Esophagus muscularis mucosa (tissue), 4 donors: ENCODE results near the gene PSMD13. TPM values are rescaled to one million over a fixed set of nuclear protein-coding genes. Genes with fewer than 3 reads are reported as not detected.
A peak's percentile ranks its signal among the peaks of the same experiment; 100 is the strongest.
"Not testable (repeated sequence)": the region's sequence is repeated elsewhere in the genome, so short reads cannot be mapped to it uniquely, and the experiment has no call there.

Experiments
- DNase-seq: peaks from one replicate; pipeline ENCODE4 v3.0.0-alpha.2; 2017; ENCODE audit errors: extremely low spot score
- H3K27ac ChIP-seq, 4 donors: fragments of 200-600 bp; sonication (generic); replicated peaks in 1 of 4; 1 replicate in 3 of 4; 2 replicates in 1 of 4; pipeline ENCODE4 v1.5.1; 2016 to 2019; ENCODE audit warnings: mild to moderate bottlenecking in 1 of 4
- H3K27me3 ChIP-seq, 4 donors: fragments of 200-600 bp; sonication (generic); one replicate each; pipeline versions ENCODE4 v1.5.1 to v1.6.0; 2016 to 2019
- H3K36me3 ChIP-seq, 4 donors: fragments of 200-600 bp; sonication (generic); one replicate each; pipeline ENCODE4 v1.5.1; 2016 to 2019
- H3K4me1 ChIP-seq, 4 donors: fragments of 200-600 bp; sonication (generic); one replicate each; pipeline ENCODE4 v1.5.1; 2016 to 2019
- H3K4me3 ChIP-seq, 4 donors: fragments of 200-600 bp; sonication (generic); 1 replicate in 2 of 4; 2 replicates in 2 of 4; pipeline ENCODE4 v1.5.1; 2016 to 2019; ENCODE audit warnings: mild to moderate bottlenecking in 4 of 4, moderate library complexity in 1 of 4
- H3K9me3 ChIP-seq, 4 donors: fragments of 200-600 bp; sonication (generic); 1 replicate in 3 of 4; 2 replicates in 1 of 4; pipeline ENCODE4 v1.5.1; 2016 to 2019
- EP300 ChIP-seq: sonication (generic); formaldehyde crosslinking; IDR thresholded peaks from one replicate; pipeline ENCODE4 v1.6.1; 2017; ENCODE audit warnings: antibody characterized with exemption
- POLR2A ChIP-seq: fragments of 450-650 bp; IDR thresholded peaks from one replicate; pipeline ENCODE4 v1.6.1; 2017; ENCODE audit warnings: antibody characterized with exemption, moderate library complexity, mild to moderate bottlenecking, low read depth
- POLR2AphosphoS5 ChIP-seq, 2 donors: sonication (generic); formaldehyde crosslinking; IDR thresholded peaks; one replicate each; pipeline ENCODE4 v1.6.1; 2017; ENCODE audit warnings: antibody characterized with exemption in 2 of 2
- WGBS: methylation state at CpG from one replicate; pipeline ENCODE4 v1.1.5; 2018; 5-methylcytosine and 5-hydroxymethylcytosine counted together
- intact Hi-C: fragments of 100-400 bp; cut with DNase I; formaldehyde crosslinking; loops from one replicate; pipeline ENCODE4 v1.15.1; 2023
- total RNA-seq, 4 donors: library from RNA; depleted of rRNA; stranded (reverse); fragments of >200 nt; gene quantifications; one replicate each; pipeline versions ENCODE4 v1.1.0 to v1.2.1, GENCODE V29; 2016
- TF ChIP-seq, protein P1 (sequence below), 3 experiments: fragments of 200-600 bp in 2 of 3; fragments of 450-650 bp in 1 of 3; sonication (generic) in 2 of 3; IDR thresholded peaks; one replicate each; pipeline ENCODE4 v1.5.1; 2017 to 2019; ENCODE audit warnings: antibody characterized with exemption in 3 of 3, mild to moderate bottlenecking in 2 of 3, moderate library complexity in 1 of 3

PSMD13 gene
- total RNA-seq, 4 donors from 2014 or later: 86.4 to 124 (median 94.1) TPM

DNA sequence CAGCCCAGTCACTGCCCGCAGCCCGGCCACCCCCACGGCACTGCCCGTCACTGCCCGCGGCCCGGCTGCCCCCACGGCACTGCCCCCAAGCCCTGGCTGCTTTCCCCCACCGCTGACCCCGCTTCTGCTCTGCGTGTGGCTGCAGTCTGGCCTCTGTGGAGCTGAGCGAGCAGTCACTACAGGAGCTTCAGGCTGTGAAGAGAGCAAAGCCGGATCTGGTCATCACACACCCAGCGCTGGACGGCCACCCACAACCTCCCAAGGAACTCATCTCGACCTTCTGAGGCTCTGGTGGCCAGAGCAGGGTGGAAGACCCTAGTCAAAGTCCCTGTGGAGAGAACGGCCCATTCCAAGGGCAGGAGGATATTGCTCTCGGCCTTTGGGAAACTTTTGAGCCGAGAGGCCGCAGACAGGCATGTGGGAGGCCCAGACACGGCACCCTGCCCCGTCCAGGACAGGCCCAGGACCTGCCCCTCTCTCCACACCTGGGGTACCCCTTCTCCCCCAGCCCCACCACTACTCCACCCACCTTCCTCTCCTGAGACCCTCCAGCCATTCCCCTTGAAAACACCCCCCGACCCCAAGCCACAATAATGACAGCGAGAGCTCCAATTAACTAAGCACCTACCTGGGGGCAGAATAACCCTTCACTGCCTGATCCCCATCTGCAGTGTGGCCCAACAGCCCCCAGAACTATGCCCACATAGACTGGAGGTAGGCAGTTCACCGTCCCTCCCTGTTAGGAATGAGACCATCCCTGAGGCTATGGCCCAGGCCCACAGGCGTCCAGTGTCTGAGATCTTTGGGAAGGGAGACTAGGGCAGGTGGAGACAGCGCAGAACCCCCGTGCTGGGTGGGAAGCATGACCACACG is 48.5 kb downstream of the PSMD13 start:
- Histone ChIP-seq H3K36me3 (no peaks in the 10 kb centered on the region), H3K27ac (no peak overlapping the region), H3K27me3 (peaks cover 3 to 71% (median 28%) of the 10 kb centered on the region in 4 donors), H3K4me1 (peaks cover 15 to 40% (median 38%) of the 10 kb centered on the region in 4 donors), H3K9me3 (no peaks in the 10 kb centered on the region), H3K4me3 (no peak overlapping the region)
- no peak for TF ChIP-seq EP300
- TF ChIP-seq, protein P1, sequence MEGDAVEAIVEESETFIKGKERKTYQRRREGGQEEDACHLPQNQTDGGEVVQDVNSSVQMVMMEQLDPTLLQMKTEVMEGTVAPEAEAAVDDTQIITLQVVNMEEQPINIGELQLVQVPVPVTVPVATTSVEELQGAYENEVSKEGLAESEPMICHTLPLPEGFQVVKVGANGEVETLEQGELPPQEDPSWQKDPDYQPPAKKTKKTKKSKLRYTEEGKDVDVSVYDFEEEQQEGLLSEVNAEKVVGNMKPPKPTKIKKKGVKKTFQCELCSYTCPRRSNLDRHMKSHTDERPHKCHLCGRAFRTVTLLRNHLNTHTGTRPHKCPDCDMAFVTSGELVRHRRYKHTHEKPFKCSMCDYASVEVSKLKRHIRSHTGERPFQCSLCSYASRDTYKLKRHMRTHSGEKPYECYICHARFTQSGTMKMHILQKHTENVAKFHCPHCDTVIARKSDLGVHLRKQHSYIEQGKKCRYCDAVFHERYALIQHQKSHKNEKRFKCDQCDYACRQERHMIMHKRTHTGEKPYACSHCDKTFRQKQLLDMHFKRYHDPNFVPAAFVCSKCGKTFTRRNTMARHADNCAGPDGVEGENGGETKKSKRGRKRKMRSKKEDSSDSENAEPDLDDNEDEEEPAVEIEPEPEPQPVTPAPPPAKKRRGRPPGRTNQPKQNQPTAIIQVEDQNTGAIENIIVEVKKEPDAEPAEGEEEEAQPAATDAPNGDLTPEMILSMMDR (IDR thresholded peaks at IDR 0.05): no peak
- no peak for TF ChIP-seq POLR2A
- no peak for TF ChIP-seq POLR2AphosphoS5 (IDR thresholded peaks at IDR 0.05)
- intact Hi-C loops: no loop called here
- DNase-seq: no peak
- 83% methylated on average over 27 of the region's 29 CpGs for WGBS

GRCh38 chr11:285894-286220 is 49.1 kb downstream of the PSMD13 start:
- no peaks in the 10 kb centered on the region for H3K9me3 ChIP-seq
- TF ChIP-seq, protein P1 (IDR thresholded peaks at IDR 0.05): no peak
- TF ChIP-seq POLR2AphosphoS5 (IDR thresholded peaks at IDR 0.05) (no peak), POLR2A (no peak), EP300 (no peak)
- no peak overlapping the region for H3K27ac ChIP-seq
- peaks cover 9 to 39% (median 38%) of the 10 kb centered on the region in 4 donors for H3K4me1 ChIP-seq
- intact Hi-C loops: no loop called here
- peaks cover 0 to 65% (median 22%) of the 10 kb centered on the region in 4 donors for H3K27me3 ChIP-seq
- H3K36me3 ChIP-seq: no peaks in the 10 kb centered on the region
- DNase-seq: no peak
- WGBS: 90% methylated on average over 7 of the region's 8 CpGs
- no peak overlapping the region for H3K4me3 ChIP-seq

DNA sequence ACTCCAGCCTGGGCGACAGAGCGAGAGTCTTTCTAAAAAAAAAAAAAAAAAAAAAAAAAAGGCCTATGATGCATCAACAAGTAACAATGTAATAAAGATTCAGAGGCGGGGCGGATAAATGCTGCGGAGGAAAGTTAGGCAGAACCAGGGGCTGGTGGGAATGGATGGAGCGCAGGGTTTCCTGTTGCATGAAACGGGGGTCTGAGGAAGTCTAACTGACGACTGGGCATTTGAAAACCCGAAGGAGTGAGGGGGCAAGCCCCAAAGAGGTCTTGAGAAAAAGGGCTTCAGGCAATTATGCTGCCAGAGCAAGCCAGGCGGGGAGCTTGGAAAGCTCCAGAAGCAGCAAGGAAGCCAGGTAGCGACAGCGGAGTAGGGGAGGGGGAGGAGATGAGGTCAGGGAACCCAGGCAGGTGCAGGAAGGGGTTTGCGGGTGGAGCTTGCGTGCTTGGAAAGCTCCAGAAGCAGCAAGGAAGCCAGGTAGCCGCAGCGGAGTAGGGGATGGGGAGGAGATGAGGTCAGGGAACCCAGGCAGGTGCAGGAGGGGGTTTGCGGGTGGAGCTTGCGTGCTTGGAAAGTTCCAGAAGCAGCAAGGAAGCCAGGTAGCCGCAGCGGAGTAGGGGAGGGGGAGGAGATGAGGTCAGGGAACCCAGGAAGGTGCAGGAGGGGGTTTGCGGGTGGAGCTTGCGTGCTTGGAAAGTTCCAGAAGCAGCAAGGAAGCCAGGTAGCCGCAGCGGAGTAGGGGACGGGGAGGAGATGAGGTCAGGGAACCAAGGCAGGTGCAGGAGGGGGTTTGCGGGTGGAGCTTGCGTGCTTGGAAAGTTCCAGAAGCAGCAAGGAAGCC is 50.4 kb downstream of the PSMD13 start:
- Histone ChIP-seq H3K4me1 (peaks cover 8 to 30% (median 28%) of the 10 kb centered on the region in 4 donors), H3K27me3 (peaks cover 0 to 52% (median 9%) of the 10 kb centered on the region in 4 donors), H3K4me3 (peak overlapping the region in 1 of 4 donors; percentile 93)
- DNase-seq, H3K27ac ChIP-seq, H3K9me3 ChIP-seq, intact Hi-C loops, H3K36me3 ChIP-seq: not testable (repeated sequence)
- 89% methylated on average over 27 of the region's 27 CpGs for WGBS

- intact Hi-C loops: no loop called here
- Histone ChIP-seq H3K9me3 (no peaks in the 10 kb centered on the region), H3K27ac (peak overlapping the region in 2 of 4 donors; percentile 70 to 78), H3K4me1 (peaks cover 8 to 30% (median 28%) of the 10 kb centered on the region in 4 donors), H3K4me3 (peak overlapping the region; percentile 80 to 93 (median 82)), H3K36me3 (peaks cover 0 to 13% (median 5%) of the 10 kb centered on the region in 4 donors), H3K27me3 (peaks cover 0 to 44% (median 3%) of the 10 kb centered on the region in 4 donors)
- 35% methylated on average over 39 of the region's 41 CpGs for WGBS
- DNase-seq: no peak
- TF ChIP-seq POLR2AphosphoS5 (IDR thresholded peaks at IDR 0.05): no peak
- TF ChIP-seq POLR2A: no peak
- no peak for TF ChIP-seq EP300
- TF ChIP-seq, protein P1 (IDR thresholded peaks at IDR 0.05): no peak
Measured at GRCh38 chr11:287821-288477, 51.2 kb downstream of the PSMD13 start.
